Suppressor macrophage treated with lipopolysaccharide for 4 hours (primary cell): ENCODE data around the gene ADORA2B.
"Not testable (repeated sequence)": the region's sequence is repeated elsewhere in the genome, so short reads cannot be mapped to it uniquely, and the experiment has no call there.

ENCODE experiments used
- DNase-seq: peaks from one replicate; pipeline ENCODE4 v3.0.0-alpha.2; 2020

ADORA2B gene

GRCh38 chr17:15944759-15945526 is at the start of gene ADORA2B:
Gene ADORA2B (plus strand): TSS chr17:15945130. CDS start chr17:15945249, 119 bp downstream.
- peak; percentile 77 for DNase-seq

DNA sequence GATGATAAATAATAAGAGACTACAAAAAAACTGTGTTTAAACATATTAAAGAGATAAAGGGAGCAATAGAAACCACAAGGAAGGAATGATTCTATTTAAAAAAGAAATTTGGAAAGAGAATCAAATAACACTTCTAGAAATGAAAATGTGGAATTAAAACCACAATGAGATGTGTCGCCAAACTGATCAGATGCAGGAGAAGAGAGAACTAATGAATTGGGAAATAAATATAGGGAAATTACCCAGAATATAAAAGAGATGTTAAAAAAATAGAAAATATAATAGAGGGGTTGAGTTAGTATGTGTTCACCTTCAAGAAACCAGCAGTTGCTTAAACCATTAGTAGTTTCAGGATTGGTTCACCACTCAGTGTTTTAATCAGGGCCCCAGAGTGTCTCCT is 48.7 kb upstream of the ADORA2B start:
- no peak for DNase-seq

GRCh38 chr17:15896834-15897233 is 48.1 kb upstream of the ADORA2B start:
- DNase-seq: no peak

- DNase-seq: not testable (repeated sequence)
These were observed 45.3 kb upstream of the ADORA2B start for GRCh38 chr17:15899596-15899995.

DNA sequence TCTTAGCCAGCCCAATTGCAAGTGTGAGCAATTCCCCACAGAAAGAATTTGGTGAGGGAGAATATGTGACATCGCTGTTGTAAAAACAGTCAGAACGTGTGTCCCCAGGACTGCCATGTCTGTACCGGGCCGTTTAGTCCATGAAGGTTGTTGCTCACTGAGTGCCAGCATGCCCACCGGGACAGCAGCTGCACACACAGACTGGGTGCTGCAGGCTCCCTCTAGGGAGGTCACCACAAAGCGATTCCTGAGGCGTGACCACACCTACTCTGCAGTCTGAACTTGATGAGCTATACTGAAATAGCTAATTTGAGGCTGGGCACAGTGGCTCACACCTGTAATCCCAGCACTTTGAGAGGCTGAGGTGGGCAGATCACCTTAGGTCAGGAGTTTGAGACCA is 44.1 kb upstream of the ADORA2B start:
- no peak for DNase-seq

DNA sequence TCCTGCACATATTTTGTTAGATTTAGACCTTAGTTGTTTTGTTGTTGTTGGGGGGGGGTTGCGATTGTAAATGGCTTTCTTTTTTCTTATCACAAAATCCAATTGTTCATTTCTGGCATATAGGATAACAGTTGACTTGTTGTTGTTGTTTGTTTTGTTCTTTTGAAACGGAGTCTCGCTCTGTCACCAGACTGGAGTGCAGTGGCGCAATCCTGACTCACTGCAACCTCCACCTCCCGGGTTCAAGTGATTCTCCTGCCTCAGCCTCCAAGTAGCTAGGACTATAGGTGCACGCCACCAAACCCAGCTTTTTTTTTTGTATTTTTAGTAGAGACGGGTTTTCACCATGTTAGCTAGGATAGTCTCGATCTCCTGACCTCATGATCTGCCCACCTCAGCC is 39.7 kb upstream of the ADORA2B start:
- DNase-seq: not testable (repeated sequence)

- DNase-seq: no peak
These were observed 37.6 kb upstream of the ADORA2B start for GRCh38 chr17:15907290-15907689.

DNA sequence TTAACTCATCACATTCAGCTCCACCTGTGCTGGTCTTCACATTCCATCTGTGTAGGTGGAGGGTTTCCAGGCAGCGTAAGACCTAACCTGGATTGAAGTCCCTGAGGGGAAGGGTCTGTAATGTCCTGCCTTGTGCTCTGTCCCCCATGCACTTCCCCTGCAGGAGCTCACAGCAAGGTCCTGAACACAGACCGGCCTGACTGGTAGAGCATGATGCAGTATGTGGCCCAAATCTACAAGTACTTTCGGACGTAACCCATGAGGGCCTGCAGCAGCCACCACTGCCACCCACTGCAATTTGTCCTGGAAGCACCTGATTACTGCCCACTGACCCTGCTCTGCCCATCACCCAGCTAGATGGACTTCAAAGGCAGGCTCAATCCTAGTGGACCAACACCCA is 36.6 kb upstream of the ADORA2B start:
- DNase-seq: no peak

GRCh38 chr17:15909481-15909991 is 35.4 kb upstream of the ADORA2B start:
- DNase-seq: no peak

- no peak for DNase-seq
These were observed 34.1 kb upstream of the ADORA2B start for GRCh38 chr17:15910791-15911190.

- DNase-seq: not testable (repeated sequence)
These were observed 33.2 kb upstream of the ADORA2B start for GRCh38 chr17:15911701-15912100.

DNA sequence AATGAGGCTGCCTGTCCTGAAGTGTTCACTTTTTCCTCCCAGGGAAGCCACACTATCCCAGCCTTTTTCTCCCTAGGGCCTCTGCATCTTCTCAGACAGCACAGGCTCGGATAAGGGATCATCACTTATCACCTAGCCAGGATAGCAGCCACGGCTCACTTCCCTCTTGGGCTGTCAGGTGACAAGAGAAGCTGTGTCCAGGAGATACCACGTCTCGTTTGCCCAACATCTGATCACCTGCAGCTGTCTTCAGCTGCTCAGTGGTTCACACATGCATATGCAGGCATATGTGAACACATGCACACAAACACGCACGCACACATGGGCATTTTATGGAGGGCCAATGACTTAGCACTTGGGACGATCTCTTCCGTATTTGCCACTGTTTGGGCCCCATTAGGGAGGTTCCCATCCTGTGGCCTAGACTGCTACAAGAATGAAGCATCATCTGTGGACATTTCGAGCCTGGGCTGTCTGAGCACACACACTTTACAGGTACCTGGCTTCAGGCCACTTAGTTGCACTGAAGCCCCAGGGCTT is 32.4 kb upstream of the ADORA2B start:
- DNase-seq: no peak

- DNase-seq: no peak
These were observed 31.1 kb upstream of the ADORA2B start for GRCh38 chr17:15913826-15914225.

DNA sequence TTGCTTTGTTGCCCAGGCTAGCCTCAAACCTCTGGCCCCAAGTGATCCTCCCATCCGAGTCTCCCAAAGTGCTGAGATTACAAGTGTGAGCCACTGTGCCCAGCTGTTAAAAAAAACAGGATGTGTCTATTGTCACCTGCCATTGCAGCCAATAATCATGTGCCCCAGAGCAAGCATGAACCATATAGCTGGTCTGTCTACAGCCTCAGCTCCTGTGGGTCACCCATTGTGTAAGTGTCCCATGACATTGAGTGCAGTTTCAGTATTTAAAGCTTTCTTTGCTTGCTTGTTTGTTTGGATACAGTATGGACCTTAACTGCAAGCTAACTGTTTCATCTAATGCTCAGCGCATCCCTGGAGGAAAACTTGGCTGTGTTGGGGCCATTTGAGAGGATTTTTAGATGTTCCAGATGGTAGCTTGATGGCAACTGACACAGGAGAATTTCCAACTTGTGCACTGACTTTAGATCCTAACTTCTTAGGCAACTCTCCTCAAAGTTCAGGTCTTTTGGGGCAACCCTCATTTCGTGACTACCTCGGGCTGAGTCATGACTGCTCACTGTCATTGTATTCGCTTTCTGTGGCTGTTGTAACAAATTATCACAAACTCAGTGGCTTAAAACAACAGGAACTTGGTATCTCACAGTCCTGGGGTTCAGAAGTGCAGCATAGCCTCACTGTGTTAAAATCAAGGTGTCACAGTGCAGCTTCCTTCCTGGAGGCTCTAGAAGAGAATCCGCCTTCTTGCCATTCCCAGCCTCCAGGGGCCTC is 30.3 kb upstream of the ADORA2B start:
- DNase-seq: peak; percentile 79

DNA sequence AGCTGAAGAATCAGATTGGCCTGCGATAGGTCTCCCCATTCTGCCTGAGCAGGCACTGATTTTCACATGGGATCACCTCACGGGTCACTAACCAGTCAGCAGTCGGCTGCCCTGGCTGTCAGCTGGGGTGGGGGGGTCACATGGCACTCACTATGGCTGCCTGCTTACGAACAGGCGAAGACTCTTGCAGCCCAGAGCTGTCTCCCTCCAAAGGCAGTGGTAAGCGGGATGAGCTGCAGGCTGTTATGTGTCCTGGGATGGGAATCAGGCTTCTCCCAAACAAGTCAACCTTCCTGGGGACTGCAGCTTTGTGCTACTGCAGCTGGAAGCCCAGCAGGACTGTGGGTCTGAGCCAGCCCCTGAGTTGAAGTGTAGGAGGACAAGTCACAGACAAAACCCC is 29.0 kb upstream of the ADORA2B start:
- DNase-seq: no peak

GRCh38 chr17:15917021-15917437 is 27.9 kb upstream of the ADORA2B start:
- DNase-seq: no peak

- DNase-seq: no peak
These were observed 27.4 kb upstream of the ADORA2B start for GRCh38 chr17:15917438-15918027.

GRCh38 chr17:15918261-15918660 is 26.7 kb upstream of the ADORA2B start:
- no peak for DNase-seq

DNA sequence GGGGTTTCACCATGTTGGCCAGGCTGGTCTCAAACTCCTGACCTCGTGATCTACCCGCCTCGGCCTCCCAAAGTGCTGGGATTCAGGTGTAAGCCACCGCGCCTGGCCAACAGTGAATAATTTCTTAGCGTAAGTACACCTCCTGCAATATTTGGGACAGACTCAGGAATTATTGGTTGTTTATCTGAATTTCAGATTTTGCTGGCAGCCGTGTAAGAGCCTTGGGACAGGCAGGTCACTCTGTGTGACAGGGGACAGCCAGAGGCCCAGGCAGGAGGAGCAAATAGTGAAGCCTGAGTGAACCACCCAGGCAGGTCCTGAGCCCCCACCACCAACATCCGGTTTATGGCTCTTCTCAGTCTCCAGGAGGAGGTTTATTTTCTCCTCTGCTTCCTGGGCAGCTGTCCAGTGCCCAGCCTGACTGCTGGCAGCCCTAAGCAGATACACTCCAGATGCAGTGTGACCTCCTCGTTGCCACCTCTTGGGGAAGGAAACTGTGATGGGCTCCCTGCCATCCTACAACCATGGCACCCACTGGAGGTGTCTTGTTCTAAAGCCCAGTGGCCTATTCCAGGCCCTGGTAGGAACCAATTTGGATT is 26.2 kb upstream of the ADORA2B start:
- DNase-seq: no peak

DNA sequence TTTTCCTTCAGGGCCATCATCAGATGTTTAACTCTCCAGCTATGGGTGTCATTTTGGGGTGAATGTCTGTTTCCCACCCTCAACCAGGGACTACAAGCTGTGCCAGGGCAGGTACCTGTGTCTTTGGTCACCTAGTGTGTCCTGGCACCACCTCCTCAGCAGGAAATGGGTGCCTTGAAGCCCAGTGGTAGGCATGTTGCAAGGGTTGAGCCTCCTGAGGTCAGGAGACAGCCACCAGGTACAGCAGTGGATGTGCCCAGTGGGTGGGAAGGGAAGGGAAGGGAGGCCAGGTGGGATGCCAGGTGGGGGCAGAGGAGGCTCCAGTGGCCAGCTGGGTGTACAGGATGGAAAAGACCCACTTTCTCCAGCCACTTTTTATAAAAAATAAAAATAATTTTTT is 25.5 kb upstream of the ADORA2B start:
- no peak for DNase-seq

GRCh38 chr17:15920758-15921239 is 24.1 kb upstream of the ADORA2B start:
- no peak for DNase-seq

- no peak for DNase-seq
These were observed 23.3 kb upstream of the ADORA2B start for GRCh38 chr17:15921640-15922039.

- DNase-seq: no peak
These were observed 22.3 kb upstream of the ADORA2B start for GRCh38 chr17:15922586-15922985.
